Nephron (organoid): ENCODE results near the gene PRR36.

ENCODE experiments used
- H3K27ac Mint-ChIP-seq, 3 experiments: 2 replicates each; pipeline ENCODE4 v1.8.0; 2020; ENCODE audit warnings: mixed read lengths in 3 of 3, mild to moderate bottlenecking in 2 of 3, moderate library complexity in 1 of 3
- H3K27me3 Mint-ChIP-seq: 2 replicates; pipeline ENCODE4 v1.8.0; 2021; ENCODE audit warnings: low read depth, mild to moderate bottlenecking, moderate library complexity, mixed read lengths
- H3K36me3 Mint-ChIP-seq: 2 replicates; pipeline ENCODE4 v1.8.0; 2020; ENCODE audit warnings: low read depth, mixed read lengths
- H3K4me1 Mint-ChIP-seq: 2 replicates; pipeline ENCODE4 v1.8.0; 2020; ENCODE audit warnings: mixed read lengths
- H3K4me3 Mint-ChIP-seq, 3 experiments: 2 replicates each; pipeline ENCODE4 v1.8.0; 2020; ENCODE audit warnings: mild to moderate bottlenecking in 3 of 3, mixed read lengths in 3 of 3, moderate library complexity in 2 of 3
- H3K9me3 Mint-ChIP-seq: 2 replicates; pipeline ENCODE4 v1.8.0; 2020; ENCODE audit warnings: mixed read lengths
- TF ChIP-seq, protein P1 (sequence below), 3 experiments: fragments of 200-600 bp; sonication (generic); IDR thresholded peaks; one replicate each; pipeline ENCODE4 v1.5.0; 2021; ENCODE audit warnings: antibody characterized with exemption in 3 of 3; ENCODE audit not compliant: unreplicated experiment in 3 of 3

The PRR36 gene

DNA sequence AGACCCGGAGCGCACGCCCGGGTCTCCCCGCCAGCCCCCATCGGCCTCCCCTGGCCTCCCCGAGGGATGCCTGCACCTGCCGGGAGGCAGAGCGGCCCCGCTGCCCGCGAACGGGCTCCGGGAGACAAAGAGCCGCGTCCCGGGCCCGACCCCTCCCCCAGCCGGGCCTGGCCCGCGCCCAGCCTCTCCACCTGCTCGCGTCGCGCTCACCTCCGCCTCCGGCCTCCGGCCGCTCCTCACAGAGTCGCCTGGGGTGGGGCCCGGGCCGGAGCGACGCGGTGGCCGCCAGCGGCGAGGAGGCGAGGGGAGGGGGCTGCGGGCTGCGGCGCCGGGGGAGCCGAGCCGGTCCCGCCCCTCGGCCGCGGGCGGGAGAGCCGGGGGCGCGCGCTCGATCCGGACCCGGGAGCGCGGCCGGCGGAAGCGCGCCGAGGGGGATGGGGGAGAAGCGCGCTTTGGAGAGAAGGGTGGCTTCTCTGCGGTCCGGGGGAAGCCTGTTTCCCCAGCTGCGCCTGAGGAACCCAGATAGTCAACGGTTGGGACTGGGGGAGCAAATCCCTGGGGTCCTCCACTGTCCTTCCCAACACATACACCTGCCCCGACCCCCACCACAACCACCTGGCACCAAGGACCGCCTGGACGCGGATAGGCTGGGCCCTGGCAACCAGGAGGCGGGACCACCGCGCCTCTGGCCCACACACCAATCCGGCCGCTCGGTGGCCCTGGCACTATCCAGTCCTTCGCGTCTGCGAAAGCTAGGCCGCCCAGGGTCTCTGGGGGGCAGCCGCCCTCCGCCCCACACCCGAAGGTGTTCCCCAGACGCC lies at the start of gene PRR36:
Gene PRR36, minus strand, starts transcription at position 315 of the 821 bp plus-strand sequence. CDS start 701 bp downstream, outside the sequence.
- Mint-ChIP-seq H3K36me3 (no peaks in the 10 kb centered on the region), H3K27me3 (peaks cover 48% of the 10 kb centered on the region), H3K4me3 (peak within 1 kb of the TSS; percentile 87 to 89 (median 87)), H3K4me1 (peaks cover 17% of the 10 kb centered on the region), H3K9me3 (no peaks in the 10 kb centered on the region), H3K27ac (peak within 1 kb of the TSS in 1 of 3 experiments; percentile 60)
- TF ChIP-seq, protein P1, sequence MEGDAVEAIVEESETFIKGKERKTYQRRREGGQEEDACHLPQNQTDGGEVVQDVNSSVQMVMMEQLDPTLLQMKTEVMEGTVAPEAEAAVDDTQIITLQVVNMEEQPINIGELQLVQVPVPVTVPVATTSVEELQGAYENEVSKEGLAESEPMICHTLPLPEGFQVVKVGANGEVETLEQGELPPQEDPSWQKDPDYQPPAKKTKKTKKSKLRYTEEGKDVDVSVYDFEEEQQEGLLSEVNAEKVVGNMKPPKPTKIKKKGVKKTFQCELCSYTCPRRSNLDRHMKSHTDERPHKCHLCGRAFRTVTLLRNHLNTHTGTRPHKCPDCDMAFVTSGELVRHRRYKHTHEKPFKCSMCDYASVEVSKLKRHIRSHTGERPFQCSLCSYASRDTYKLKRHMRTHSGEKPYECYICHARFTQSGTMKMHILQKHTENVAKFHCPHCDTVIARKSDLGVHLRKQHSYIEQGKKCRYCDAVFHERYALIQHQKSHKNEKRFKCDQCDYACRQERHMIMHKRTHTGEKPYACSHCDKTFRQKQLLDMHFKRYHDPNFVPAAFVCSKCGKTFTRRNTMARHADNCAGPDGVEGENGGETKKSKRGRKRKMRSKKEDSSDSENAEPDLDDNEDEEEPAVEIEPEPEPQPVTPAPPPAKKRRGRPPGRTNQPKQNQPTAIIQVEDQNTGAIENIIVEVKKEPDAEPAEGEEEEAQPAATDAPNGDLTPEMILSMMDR (IDR thresholded peaks at IDR 0.05; ENCODE audit: unreplicated experiment in 3 of 3), result no peak

GRCh38 chr19:7923295-7924191 lies 49.4 kb upstream of the PRR36 start:
- Mint-ChIP-seq H3K27me3 (peaks cover 15% of the 10 kb centered on the region), H3K4me1 (peaks cover 27% of the 10 kb centered on the region), H3K27ac (peak overlapping the region in 1 of 3 experiments; percentile 53), H3K4me3 (peak overlapping the region; percentile 59 to 77 (median 74)), H3K36me3 (peaks cover 5% of the 10 kb centered on the region), H3K9me3 (no peaks in the 10 kb centered on the region)
- TF ChIP-seq, protein P1 (IDR thresholded peaks at IDR 0.05; ENCODE audit: unreplicated experiment in 3 of 3), result no peak

- Mint-ChIP-seq H3K9me3 (no peaks in the 10 kb centered on the region), H3K4me3 (peak overlapping the region; percentile 49 to 63 (median 59)), H3K27ac (peak overlapping the region in 1 of 3 experiments; percentile 53), H3K36me3 (no peaks in the 10 kb centered on the region), H3K27me3 (peaks cover 22% of the 10 kb centered on the region), H3K4me1 (peaks cover 22% of the 10 kb centered on the region)
- TF ChIP-seq, protein P1 (IDR thresholded peaks at IDR 0.05; ENCODE audit: unreplicated experiment in 3 of 3), result no peak
Measured at GRCh38 chr19:7922836-7923195, 48.6 kb upstream of the PRR36 start.

DNA sequence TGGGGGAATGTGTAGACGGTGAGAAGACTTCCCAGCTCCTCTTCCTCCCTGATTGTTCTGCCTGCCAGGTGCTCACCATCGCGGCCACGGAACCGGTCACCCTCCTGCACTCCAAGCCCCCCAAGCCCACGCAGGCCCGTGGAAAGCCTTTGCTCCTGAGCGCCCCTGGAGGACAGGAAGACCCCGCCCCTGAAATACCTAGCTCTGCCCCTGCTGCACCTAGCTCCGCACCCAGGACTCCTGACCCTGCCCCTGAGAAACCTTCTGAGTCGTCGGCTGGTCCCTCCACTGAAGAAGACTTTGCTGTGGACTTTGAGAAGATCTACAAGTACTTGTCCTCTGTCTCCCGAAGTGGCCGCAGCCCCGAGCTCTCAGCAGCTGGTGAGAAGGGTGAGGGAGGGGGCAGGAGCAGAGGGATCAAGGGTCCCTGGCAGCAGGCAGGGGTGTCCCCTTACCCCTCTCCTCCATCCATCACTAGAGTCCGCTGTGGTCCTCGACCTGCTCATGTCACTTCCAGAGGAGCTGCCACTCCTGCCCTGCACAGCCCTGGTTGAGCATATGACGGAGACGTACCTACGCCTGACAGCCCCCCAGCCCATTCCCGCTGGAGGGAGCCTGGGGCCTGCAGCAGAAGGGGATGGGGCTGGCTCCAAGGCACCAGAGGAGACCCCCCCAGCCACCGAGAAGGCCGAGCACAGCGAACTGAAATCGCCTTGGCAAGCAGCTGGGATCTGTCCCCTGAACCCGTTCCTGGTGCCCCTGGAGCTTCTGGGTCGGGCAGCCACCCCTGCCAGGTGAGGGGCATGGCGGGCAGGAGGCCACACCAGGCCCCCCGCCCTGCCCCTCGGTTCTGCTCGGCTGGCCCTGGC lies 48.0 kb upstream of the PRR36 start:
- TF ChIP-seq, protein P1 (IDR thresholded peaks at IDR 0.05; ENCODE audit: unreplicated experiment in 3 of 3), result no peak
- H3K4me1 Mint-ChIP-seq, result peaks cover 22% of the 10 kb centered on the region
- H3K27me3 Mint-ChIP-seq, result peaks cover 25% of the 10 kb centered on the region
- peak overlapping the region in 2 of 3 experiments; percentile 15 to 44 for H3K27ac Mint-ChIP-seq
- peak overlapping the region; percentile 65 to 77 (median 66) for H3K4me3 Mint-ChIP-seq
- no peaks in the 10 kb centered on the region for H3K9me3 Mint-ChIP-seq
- no peaks in the 10 kb centered on the region for H3K36me3 Mint-ChIP-seq

- H3K27me3 Mint-ChIP-seq, result peaks cover 31% of the 10 kb centered on the region
- peak overlapping the region; percentile 89 to 94 (median 92) for H3K27ac Mint-ChIP-seq
- no peaks in the 10 kb centered on the region for H3K9me3 Mint-ChIP-seq
- no peaks in the 10 kb centered on the region for H3K36me3 Mint-ChIP-seq
- peaks cover 22% of the 10 kb centered on the region for H3K4me1 Mint-ChIP-seq
- peak overlapping the region; percentile 83 to 90 (median 90) for H3K4me3 Mint-ChIP-seq
- TF ChIP-seq, protein P1 (IDR thresholded peaks at IDR 0.05; ENCODE audit: unreplicated experiment in 3 of 3), result no peak
Measured at GRCh38 chr19:7921302-7921966, 47.2 kb upstream of the PRR36 start.
